ENCODE results near the gene ZBTB25. TPM values are rescaled to one million over a fixed set of nuclear protein-coding genes. Genes with fewer than 3 reads are reported as not detected.

Gene ZBTB25
- total and polyA plus RNA-seq, 2 donors from 2014 or later, result 4.3 to 17.8 TPM

DNA sequence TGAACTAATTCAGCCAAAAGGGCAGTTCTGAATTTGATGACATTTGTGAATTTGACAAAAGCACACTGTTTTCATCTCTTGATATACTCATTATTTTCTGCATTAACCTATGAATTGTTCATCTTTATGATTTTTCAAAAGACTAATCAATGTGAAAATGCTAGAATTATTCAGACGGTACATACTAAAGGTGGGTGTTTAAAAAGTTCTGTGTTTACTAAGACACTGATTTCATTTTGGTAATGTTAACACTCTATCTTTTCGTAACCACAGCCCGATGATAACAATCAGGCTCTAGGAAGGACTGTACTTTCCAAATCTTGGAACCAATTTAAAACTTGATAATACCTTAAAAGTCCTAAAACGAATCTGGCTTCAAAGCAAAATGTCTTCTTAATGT lies 28.9 kb downstream of the ZBTB25 start:
- no peak for DNase-seq
- no peaks in the 10 kb centered on the region for H3K4me1 ChIP-seq (ENCODE audit: control insufficient read depth in 2 of 3, insufficient read depth in 2 of 3, low read depth in 1 of 3, low read length in 3 of 3)
- TF ChIP-seq CTCF (IDR thresholded peaks at IDR 0.05; ENCODE audit: borderline replicate concordance, extremely low read depth, insufficient read depth), result no peak
- FAIRE-seq, result no peak
- H3K9me3 ChIP-seq (ENCODE audit: control insufficient read depth in 2 of 3, insufficient read depth in 1 of 3, low read length in 3 of 3), result no peaks in the 10 kb centered on the region
- no peak overlapping the region for H3K27ac ChIP-seq (ENCODE audit: low read depth in 2 of 2, low read length in 2 of 2)
- H3K4me3 ChIP-seq (ENCODE audit: low read length in 3 of 3), result no peak overlapping the region
- H3K27me3 ChIP-seq (ENCODE audit: control insufficient read depth, insufficient read depth, low read length), result no peaks in the 10 kb centered on the region
- no peak overlapping the region for H3K9ac ChIP-seq (ENCODE audit: low read length in 3 of 3)
- intact Hi-C loops (cut with DNase I), result no loop called here
- no peaks in the 10 kb centered on the region for H3K36me3 ChIP-seq (ENCODE audit: control insufficient read depth in 2 of 3, insufficient read depth in 3 of 3, low read length in 3 of 3)

DNA sequence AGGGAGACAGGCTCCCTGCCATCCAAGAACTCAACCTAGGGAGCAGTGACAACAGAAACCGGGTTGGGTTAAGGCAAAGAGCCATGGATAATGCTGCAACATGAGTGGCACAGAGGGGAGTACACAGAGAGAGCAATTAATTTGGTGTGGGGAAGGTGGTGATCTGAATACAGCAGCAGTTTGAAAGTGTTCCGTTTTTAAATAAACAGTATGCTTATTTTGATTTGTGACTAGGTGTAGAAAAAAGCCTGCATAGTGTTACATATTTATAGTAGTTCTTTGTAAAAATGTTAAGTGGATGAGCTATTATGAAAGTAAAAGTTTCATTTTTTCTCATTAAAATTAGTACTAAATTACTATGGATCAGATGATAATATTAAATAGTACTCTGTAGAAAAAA lies 29.6 kb downstream of the ZBTB25 start:
- no peak for TF ChIP-seq CTCF (IDR thresholded peaks at IDR 0.05; ENCODE audit: borderline replicate concordance, extremely low read depth, insufficient read depth)
- FAIRE-seq, result no peak
- H3K36me3 ChIP-seq (ENCODE audit: control insufficient read depth in 2 of 3, insufficient read depth in 3 of 3, low read length in 3 of 3), result no peaks in the 10 kb centered on the region
- no peak overlapping the region for H3K4me3 ChIP-seq (ENCODE audit: low read length in 3 of 3)
- no peak overlapping the region for H3K27ac ChIP-seq (ENCODE audit: low read depth in 2 of 2, low read length in 2 of 2)
- H3K27me3 ChIP-seq (ENCODE audit: control insufficient read depth, insufficient read depth, low read length), result no peaks in the 10 kb centered on the region
- H3K4me1 ChIP-seq (ENCODE audit: control insufficient read depth in 2 of 3, insufficient read depth in 2 of 3, low read depth in 1 of 3, low read length in 3 of 3), result no peaks in the 10 kb centered on the region
- no peak for DNase-seq
- no peak overlapping the region for H3K9ac ChIP-seq (ENCODE audit: low read length in 3 of 3)
- H3K9me3 ChIP-seq (ENCODE audit: control insufficient read depth in 2 of 3, insufficient read depth in 1 of 3, low read length in 3 of 3), result no peaks in the 10 kb centered on the region
- intact Hi-C loops (cut with DNase I), result no loop called here

DNA sequence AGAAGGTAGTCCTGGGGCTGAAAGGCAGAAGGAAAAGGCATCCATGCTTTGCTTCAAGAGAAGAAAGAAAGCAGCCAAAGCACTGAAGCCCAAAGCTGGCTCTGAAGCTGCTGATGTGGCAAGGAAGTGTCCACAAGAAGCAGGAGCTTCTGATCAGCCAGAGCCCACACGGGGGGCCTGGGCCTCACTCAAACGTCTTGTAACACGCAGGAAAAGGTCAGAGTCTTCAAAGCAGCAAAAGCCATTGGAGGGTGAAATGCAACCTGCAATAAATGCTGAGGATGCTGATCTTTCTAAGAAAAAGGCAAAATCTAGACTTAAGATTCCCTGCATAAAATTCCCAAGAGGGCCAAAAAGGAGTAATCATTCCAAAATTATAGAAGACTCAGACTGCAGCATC lies 35.2 kb downstream of the ZBTB25 start:
- intact Hi-C loops (cut with DNase I), result no loop called here
- FAIRE-seq, result no peak
- Histone ChIP-seq H3K4me3 (ENCODE audit: low read length in 3 of 3) (no peak overlapping the region), H3K27me3 (ENCODE audit: control insufficient read depth, insufficient read depth, low read length) (no peaks in the 10 kb centered on the region), H3K36me3 (ENCODE audit: control insufficient read depth in 2 of 3, insufficient read depth in 3 of 3, low read length in 3 of 3) (no peaks in the 10 kb centered on the region), H3K27ac (ENCODE audit: low read depth in 2 of 2, low read length in 2 of 2) (no peak overlapping the region), H3K9ac (ENCODE audit: low read length in 3 of 3) (no peak overlapping the region), H3K9me3 (ENCODE audit: control insufficient read depth in 2 of 3, insufficient read depth in 1 of 3, low read length in 3 of 3) (no peaks in the 10 kb centered on the region), H3K4me1 (ENCODE audit: control insufficient read depth in 2 of 3, insufficient read depth in 2 of 3, low read depth in 1 of 3, low read length in 3 of 3) (peaks cover 0 to 5% (median 0%) of the 10 kb centered on the region in 3 donors)
- DNase-seq, result no peak
- no peak for TF ChIP-seq CTCF (IDR thresholded peaks at IDR 0.05; ENCODE audit: borderline replicate concordance, extremely low read depth, insufficient read depth)

GRCh38 chr14:64467566-64467965 lies 36.1 kb downstream of the ZBTB25 start:
- no peaks in the 10 kb centered on the region for H3K27me3 ChIP-seq (ENCODE audit: control insufficient read depth, insufficient read depth, low read length)
- H3K36me3 ChIP-seq (ENCODE audit: control insufficient read depth in 2 of 3, insufficient read depth in 3 of 3, low read length in 3 of 3), result no peaks in the 10 kb centered on the region
- FAIRE-seq, result no peak
- DNase-seq, result no peak
- no peaks in the 10 kb centered on the region for H3K9me3 ChIP-seq (ENCODE audit: control insufficient read depth in 2 of 3, insufficient read depth in 1 of 3, low read length in 3 of 3)
- H3K4me1 ChIP-seq (ENCODE audit: control insufficient read depth in 2 of 3, insufficient read depth in 2 of 3, low read depth in 1 of 3, low read length in 3 of 3), result peaks cover 0 to 5% (median 0%) of the 10 kb centered on the region in 3 donors
- H3K4me3 ChIP-seq (ENCODE audit: low read length in 3 of 3), result no peak overlapping the region
- intact Hi-C loops (cut with DNase I), result no loop called here
- TF ChIP-seq CTCF (IDR thresholded peaks at IDR 0.05; ENCODE audit: borderline replicate concordance, extremely low read depth, insufficient read depth), result no peak
- no peak overlapping the region for H3K9ac ChIP-seq (ENCODE audit: low read length in 3 of 3)
- no peak overlapping the region for H3K27ac ChIP-seq (ENCODE audit: low read depth in 2 of 2, low read length in 2 of 2)

Measured in kidney (tissue), 14 donors.